Hypothalamus (tissue), 51 donors: Measurements from ENCODE around the gene SLC29A4.
"Not testable (repeated sequence)": the region's sequence is repeated elsewhere in the genome, so short reads cannot be mapped to it uniquely, and the experiment has no call there.

Source experiments
- DNase-seq, 51 donors: peaks; one replicate each; lab custom pipeline; 2025; lab: John Stamatoyannopoulos, UW

SLC29A4 gene

DNA sequence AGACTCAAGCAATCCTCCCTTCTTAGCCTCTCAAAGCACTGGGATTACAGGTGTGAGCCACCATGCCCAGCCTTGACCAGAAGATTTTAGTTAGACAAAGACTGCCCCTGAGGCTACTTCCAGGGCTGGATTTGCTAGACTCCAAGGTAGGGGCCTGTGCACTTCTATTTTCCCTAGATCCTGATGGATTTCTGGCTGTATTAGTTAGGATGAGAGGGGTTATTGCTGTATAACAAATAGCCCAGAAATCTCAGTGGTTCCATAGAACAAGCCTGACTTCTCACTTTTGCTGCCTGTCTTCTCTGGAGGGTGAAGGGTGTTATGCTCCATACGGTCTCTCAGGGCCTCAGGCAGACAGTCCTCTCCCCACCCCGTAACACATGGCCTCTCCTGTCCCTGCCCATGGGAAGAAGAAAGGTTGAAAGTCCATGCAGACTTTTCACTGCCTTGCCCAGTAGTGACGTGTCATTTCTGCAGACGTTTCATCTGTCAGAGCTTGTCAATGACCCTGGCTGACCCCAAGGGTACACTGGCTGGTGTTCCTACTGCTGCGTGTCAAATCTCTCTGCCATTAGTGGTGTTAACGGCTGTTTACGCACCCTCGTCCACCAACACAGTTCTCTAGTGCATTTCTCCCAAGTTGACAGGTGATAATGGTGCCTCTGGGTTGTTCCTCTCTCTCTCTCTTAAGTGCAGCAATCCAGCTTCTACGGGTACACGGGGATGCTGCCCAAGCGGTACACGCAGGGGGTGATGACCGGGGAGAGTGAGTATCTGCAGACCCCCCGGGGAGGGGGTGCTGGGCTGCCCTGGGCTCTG, 11.6 kb downstream of the SLC29A4 start:
- DNase-seq: no peak

DNA sequence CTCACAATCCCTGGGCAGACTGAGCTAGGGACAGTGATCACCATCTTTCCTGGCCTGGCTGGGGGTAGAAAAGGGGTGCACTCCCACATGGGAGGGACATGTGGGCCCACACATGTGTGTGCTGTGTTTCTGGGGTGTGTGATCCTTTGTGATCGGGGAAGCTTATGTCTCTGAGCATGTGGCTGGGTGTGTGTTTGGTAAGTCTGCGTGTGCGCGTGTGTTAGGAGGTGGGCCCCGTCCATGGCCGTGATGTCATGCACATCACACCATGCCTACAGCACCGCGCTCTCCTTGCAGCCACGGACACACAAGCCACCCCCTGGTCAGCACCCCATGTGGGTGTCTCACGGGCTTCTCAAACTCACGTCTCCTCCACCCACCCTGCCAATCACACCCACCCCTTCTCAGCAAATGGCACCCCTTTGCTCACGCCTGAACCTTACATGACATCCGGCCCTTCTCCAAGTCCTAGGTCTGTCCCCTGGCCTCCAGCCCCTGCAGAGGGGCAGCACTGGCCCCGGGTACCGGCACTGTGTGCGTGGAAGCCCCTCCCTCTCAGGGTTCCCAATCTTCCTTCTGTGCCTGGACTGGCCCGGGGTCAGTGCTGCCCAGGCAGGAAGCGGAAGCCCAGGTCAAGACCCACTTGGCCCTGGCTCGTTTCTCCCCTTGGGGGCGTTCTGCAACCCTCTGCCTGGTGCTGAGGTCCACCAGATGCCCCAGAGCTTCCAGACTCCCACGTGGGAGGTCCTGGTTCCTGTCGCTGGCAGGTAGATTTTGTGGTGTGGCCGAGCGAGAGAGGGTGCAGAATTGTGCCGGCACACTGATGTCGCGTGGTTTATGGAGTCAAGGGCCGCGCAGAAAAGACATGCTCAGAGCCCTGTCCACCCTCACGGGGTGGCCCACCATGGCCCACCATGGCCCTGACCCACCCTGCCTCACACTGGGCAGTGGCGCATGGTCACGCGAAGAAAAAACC, 12.6 kb downstream of the SLC29A4 start:
- no peak for DNase-seq

DNA sequence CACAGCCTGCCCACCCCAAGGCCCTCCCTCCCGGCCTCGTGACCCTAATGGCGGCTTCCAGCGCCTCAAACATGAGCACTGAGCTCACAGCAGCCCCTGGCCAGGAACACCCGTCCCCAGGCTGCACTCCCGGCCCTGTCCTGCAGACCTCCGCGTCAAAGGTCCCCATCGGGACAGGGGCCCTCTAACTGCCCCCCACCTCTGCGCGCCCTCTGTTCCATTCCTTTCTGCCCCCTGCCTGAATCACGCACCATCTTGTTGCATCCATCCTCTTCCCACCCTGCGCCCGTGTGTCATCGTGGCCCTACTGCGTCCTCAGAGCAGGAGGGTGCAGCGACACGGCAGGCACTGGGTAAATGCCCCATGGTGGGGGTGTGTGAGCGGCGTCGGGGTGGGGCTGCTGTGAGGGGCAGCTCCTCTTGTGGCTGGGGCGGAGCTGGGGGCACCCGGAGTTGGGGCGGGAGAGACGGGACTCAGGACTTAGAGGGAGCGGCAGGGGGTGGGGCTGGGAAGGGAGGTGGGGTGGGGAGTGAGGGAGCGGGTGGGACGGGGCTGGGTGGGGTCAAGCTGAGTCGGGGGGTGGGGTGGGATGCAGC, 13.4 kb downstream of the SLC29A4 start:
- DNase-seq: no peak

DNA sequence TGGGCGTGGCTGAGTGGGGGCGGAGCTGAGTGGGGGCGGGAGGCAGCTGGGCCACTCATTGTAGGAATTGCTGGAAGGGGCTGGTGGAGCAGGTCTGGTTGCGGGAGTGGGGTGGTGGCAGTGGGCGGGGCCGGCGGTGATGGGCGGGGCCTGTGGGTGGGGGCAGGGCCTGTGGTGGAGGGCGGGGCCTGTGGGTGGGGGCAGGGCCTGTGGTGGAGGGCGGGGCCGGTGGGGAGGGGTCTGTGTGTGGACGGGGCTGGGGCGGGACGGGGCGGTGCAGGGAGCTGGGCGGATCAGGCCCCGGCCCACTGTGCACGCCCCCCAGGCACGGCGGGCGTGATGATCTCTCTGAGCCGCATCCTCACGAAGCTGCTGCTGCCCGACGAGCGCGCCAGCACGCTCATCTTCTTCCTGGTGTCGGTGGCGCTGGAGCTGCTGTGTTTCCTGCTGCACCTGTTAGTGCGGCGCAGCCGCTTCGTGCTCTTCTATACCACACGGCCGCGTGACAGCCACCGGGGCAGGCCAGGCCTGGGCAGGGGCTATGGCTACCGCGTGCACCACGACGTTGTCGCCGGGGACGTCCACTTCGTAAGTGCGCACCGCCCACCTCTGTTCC, 14.0 kb downstream of the SLC29A4 start:
- peak in 9 of 51 donors; percentile 6 to 44 (median 19) for DNase-seq

GRCh38 chr7:5300366-5300765, 17.6 kb downstream of the SLC29A4 start:
- DNase-seq: no peak

DNA sequence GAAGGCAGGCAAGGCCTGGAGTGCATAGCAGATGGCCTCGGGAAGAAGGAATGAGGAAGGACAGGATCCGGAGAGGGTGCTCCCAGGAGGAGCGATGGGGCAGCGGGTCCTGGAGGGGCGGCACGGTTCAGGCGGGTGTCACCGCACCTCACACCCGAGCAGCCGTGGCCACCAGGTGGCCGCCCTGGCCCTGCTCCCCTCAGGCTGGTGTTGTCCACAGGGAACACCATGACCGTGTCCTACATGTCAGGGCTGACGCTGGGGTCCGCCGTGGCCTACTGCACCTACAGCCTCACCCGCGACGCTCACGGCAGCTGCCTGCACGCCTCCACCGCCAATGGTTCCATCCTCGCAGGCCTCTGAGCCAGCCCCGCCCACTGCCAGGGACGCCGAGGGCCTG, 19.8 kb downstream of the SLC29A4 start:
- DNase-seq: no peak

GRCh38 chr7:5303061-5303460, 20.3 kb downstream of the SLC29A4 start:
- no peak for DNase-seq

DNA sequence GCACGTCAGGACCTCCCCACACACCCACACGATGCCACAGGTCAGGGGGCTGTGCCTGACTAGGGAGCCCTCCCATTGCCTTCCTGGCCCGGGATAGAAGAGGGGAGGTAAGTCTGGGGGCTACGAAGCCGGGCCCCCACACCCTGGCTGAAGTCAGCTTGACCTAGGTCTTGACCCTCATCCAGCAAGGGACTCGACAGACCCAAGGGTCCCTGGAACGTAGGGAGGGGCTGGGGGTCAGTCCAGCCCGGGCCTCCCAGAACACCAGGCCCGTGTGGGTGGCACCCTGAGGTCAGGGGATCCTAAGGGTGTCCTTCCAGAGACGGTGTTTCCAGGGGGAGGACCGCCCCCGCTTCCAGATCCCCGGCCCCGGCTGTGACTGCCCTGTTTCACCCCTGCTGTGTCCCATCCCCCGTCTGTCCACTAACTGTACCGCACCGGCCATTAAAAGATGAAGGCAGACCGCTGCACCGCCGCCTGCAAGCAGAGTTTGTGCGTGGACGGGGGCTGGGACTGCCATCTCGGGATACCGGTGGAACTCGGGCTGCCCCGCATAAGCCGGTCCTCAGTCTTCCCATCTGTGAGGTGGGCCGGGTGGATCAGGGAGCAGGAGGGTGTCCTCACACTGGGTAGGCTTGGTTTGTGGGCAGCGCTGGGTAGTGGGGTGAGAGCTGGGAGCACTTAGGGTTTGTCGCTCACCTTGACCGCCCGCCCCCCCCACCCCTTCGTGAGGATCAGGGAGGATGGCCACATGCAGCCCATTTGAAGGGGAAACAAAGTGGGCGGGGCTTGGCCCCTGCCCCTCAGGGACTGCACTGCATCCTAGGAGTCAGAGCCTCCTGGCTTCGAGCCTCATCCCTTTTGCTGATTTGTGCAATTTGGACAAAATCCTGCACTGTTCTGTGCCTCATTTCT, 21.1 kb downstream of the SLC29A4 start:
- DNase-seq: no peak

DNA sequence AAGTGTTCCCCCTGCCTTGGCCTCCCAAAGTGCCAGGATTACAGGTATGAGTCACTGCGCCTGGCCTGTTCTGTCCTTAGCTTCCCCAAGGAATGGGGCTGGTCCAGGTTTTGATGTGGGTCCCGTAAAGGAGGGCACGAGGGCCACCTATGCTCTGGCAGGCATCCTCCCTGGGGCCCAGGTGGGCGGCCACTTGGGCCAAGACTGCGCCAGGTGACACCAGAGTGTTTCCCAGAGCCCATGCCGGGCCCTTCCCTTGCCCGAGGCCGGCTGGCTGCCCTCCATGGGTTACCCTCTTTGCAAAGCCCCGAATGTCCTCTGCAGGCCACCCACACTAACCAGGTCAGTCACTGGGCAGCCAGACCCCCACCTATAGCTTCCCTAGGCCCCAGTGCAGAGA, 22.3 kb downstream of the SLC29A4 start:
- not testable (repeated sequence) for DNase-seq

DNA sequence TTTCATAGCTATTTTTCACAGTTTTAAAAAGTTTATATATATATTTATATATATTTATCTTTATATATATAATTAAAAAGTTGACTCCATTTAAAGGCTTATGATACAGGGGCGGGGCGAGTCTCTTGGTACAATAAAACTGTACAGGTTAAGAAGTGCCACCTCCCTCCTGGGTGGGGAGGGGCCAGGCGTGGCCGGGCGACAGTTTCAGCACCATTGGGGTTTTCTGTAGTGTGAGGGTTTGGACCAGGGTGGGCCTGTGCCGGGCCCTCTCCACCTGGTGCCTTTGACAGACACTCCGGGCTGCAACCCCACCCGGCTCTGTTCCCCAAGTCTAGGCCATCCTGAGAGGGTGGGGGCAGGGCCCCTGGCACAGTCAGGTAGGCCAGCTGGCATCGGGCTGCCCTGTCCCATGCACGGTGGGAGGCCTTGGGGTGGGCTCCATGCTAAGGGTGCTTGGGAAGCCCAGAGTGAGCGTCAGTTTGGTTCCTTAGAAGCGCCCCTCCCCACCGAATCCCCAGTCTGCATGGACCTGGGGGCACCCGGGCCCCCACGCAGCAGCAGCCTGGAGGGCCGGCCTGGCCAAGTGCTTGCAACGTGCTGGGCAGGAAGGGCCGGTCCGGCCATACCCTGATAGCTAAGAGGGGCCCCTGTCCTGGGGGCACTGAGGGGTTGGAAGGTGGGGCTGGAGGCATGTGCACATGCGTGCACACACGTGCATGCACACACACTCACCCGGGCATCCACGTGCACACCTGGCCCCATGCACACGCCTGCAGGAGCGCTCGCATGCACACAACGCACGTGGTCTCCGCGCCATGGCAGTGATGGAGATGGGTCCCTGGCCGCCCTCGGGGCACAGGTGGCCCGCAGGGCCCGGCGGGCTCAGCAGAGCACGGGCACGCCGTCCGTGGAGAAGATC, 24.7 kb downstream of the SLC29A4 start:
- DNase-seq: not testable (repeated sequence)

GRCh38 chr7:5309146-5309545, 26.4 kb downstream of the SLC29A4 start:
- DNase-seq: no peak

- no peak for DNase-seq
These were observed 28.2 kb downstream of the SLC29A4 start for GRCh38 chr7:5310822-5311405.

DNA sequence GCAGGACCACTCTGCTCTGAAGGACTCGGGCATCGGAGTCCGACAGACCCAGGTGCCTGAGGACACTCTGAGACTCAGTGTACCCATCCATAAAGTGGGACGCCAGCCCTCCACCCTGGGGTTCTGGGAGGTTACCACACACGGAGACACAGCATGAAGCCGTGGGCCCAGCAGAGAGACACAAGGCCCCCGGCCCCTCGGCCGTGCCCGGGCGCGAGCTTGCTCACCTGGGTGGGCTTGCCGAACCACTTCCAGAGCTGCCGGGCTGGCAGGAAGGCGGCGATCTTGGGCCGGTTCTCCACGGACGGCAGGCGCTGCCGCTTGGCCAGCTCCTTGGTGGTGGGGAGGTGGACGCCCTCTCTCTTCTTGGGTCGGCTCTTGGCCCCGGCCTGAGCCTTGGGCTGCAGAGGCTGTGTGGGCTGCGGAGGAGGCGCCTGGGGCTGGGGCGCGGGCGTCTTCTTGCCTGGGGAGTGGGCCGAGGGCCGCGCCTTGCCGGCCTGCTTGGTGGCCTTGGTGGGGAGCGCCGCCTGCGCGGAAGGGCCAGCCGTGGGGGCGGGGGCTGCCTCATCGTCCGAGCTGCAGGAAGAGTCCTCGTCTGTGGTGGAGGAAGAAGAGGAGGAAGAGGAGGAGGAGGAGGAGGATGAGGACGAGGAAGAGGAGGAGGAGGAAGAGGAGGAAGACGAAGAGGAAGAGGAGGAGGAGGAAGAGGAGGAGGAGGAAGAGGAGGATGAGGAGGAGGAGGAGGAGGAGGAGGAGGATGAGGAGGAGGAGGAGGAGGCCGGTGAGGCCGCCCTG, 29.7 kb downstream of the SLC29A4 start:
- not testable (repeated sequence) for DNase-seq

GRCh38 chr7:5313076-5313885, 30.5 kb downstream of the SLC29A4 start:
- peak in 8 of 51 donors; percentile 4 to 44 (median 11) for DNase-seq

DNA sequence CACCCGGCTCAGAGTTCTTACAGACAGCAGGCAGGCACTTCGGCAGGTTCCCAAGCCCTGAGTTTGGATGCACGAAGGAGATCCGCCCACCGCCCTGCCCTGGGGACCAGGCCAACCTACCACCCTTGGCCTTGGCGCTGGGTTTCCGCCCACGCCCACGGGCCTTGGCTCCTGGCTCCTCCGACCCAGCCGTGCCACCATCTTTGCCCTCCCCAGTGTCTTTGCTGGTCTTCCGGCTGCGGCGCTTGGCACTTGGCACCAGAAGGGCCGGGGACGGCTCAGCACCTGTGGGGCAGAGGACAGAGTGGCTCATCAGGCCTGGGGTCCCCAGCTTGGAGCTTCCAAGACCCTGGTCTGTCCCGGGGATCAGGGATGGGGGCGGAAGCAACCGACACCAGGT, 32.1 kb downstream of the SLC29A4 start:
- DNase-seq: no peak

DNA sequence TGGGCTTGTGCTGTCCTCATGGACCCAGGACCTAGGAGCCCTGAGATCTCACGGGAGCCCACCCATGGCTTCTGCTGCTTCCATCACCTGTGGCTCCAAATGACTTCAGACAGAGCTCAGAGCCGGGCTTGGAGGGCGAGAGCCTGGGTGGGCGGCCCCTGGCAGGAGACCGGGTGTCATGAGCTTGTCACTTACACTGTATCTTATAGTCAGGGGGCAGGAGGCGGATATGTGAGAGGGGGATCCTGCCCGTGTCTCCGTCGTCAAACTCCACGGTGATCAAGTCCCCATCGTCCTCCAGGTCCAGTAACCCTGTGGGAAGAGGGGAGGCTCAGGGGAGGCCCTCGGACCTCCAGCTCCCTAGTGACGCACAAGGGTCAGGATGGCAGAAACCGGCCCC, 33.0 kb downstream of the SLC29A4 start:
- DNase-seq: no peak
